ENCODE results near the gene PHKB. TPM values are rescaled to one million over a fixed set of nuclear protein-coding genes. Genes with fewer than 3 reads are reported as not detected.

The PHKB gene
- total and polyA plus RNA-seq, 2 donors (not counting 1 experiment from before 2014, with no cell fraction given): 50.4 to 223 TPM

DNA sequence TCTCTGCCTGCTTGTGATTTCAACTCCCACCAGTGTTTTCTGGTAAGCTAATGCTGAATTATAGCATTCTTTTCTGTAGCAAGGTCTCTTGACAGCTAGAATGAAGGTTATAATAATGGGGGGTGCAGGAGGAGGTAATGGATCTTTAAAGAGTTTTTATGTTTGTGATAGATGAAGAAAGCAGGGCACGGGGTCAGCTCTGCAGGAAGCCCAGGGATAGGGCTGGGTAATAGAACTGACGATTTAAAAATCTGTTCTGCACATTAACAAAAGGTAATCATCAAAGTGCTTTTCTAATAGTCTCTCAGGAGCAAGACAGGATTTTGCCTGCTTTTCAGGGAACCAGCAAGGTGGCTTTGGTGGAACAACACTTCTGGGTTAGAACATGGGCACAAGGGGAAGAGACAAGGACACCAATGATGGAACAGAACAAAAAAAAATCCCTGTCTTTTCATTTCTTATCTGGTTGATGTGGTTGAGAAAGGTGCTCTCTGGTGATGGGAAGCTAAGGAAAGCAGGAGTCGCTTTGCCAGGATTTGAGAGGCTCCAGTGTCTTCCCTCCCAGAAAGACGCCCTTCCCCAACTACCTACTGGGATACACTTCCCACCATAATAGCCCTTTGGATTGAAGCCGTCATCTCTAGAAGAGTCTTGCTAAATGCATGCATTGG is 263.1 kb downstream of the PHKB start:
- Mint-ChIP-seq H3K27me3 (peaks cover 4% of the 10 kb centered on the region), H3K4me1 (peaks cover 17% of the 10 kb centered on the region), H3K4me3 (no peak overlapping the region), H3K27ac (no peak overlapping the region), H3K9me3 (ENCODE audit: insufficient read depth) (no peaks in the 10 kb centered on the region)
- no peaks in the 10 kb centered on the region for H4K20me1 ChIP-seq (ENCODE audit: control insufficient read depth, insufficient read depth, low read length, poor library complexity, severe bottlenecking)
- DNase-seq: no peak
- POLR2A ChIA-PET: no interaction called here
- no peaks in the 10 kb centered on the region for H3K36me3 ChIP-seq (replicated peaks in 1 of 2; ENCODE audit: control extremely low read depth in 1 of 2, control insufficient read depth in 1 of 2, extremely low read depth in 1 of 2, insufficient read depth in 2 of 2, low read length in 1 of 2)
- no peaks in the 10 kb centered on the region for H3K79me2 ChIP-seq (ENCODE audit: control insufficient read depth, insufficient read depth, low read length)
- H2AFZ ChIP-seq (ENCODE audit: insufficient read depth, low read depth, low read length, poor library complexity, severe bottlenecking): no peak overlapping the region
- no peak overlapping the region for H3K4me3 ChIP-seq (ENCODE audit: control extremely low read depth in 1 of 5, extremely low read depth in 1 of 5, insufficient read depth in 1 of 5, low read depth in 2 of 5, low read length in 4 of 5)
- peaks cover 12 to 14% of the 10 kb centered on the region in 2 donors for H3K4me1 ChIP-seq (ENCODE audit: control insufficient read depth in 2 of 2, insufficient read depth in 2 of 2, low read length in 2 of 2)
- H3K27ac ChIP-seq (ENCODE audit: low read length in 2 of 2): no peak overlapping the region
- no peak for ATAC-seq (ENCODE audit: low read depth)
- 93% methylated on average over 2 of the region's 5 CpGs for WGBS (ENCODE audit: insufficient coverage)
- H3K9me3 ChIP-seq (ENCODE audit: control extremely low read depth in 1 of 3, control insufficient read depth in 2 of 3, insufficient read depth in 1 of 3, low read length in 2 of 3): no peaks in the 10 kb centered on the region
- no peak overlapping the region for H3K9ac ChIP-seq (ENCODE audit: low read length)
- TF ChIP-seq EZH2 (IDR thresholded peaks at IDR 0.05; ENCODE audit: borderline replicate concordance, insufficient read depth, low read depth, low read length, poor library complexity, severe bottlenecking): no peak
- TF ChIP-seq CTCF (IDR thresholded peaks at IDR 0.05): no peak
- CTCF ChIA-PET: no interaction called here
- no peaks in the 10 kb centered on the region for H3K27me3 ChIP-seq (replicated peaks in 1 of 4; ENCODE audit: control extremely low read depth in 1 of 4, control insufficient read depth in 3 of 4, insufficient read depth in 4 of 4, low read length in 3 of 4)
- H3K4me2 ChIP-seq (replicated peaks; ENCODE audit: low read depth, low read length, poor library complexity, severe bottlenecking): no peak overlapping the region
- intact Hi-C loops (cut with micrococcal nuclease): no loop called here

DNA sequence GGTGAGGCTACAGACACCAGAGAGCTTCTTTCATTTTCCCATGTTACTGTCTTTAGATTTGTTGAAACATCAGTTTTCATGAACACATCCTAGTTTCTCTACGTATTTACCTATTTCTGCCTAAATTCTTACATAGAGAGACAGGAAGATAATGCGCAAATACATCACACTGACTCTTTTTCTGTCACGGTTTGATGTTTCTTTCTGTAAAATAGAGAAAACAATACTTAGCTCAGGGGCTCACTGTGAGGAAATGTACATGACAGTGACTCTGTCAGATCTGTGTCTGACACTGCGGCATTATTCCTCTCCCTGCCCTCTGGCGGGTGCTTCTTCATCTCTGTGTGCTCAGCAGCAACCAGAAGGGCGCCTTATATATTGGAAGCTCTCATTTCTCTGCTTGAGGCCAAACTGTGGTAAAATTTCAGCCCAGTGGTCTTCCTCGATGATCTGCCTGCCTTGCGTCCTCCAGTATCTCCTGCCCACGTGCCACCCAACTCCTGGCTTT is 264.1 kb downstream of the PHKB start:
- 91% methylated on average over 6 of the region's 9 CpGs for WGBS (ENCODE audit: insufficient coverage)
- Histone ChIP-seq H3K9me3 (ENCODE audit: control extremely low read depth in 1 of 3, control insufficient read depth in 2 of 3, insufficient read depth in 1 of 3, low read length in 2 of 3) (peaks cover 0 to 2% (median 0%) of the 10 kb centered on the region in 3 donors), H3K27ac (ENCODE audit: low read length in 2 of 2) (no peak overlapping the region), H3K4me2 (replicated peaks; ENCODE audit: low read depth, low read length, poor library complexity, severe bottlenecking) (no peak overlapping the region), H3K4me3 (ENCODE audit: control extremely low read depth in 1 of 5, extremely low read depth in 1 of 5, insufficient read depth in 1 of 5, low read depth in 2 of 5, low read length in 4 of 5) (no peak overlapping the region), H3K36me3 (replicated peaks in 1 of 2; ENCODE audit: control extremely low read depth in 1 of 2, control insufficient read depth in 1 of 2, extremely low read depth in 1 of 2, insufficient read depth in 2 of 2, low read length in 1 of 2) (no peaks in the 10 kb centered on the region), H4K20me1 (ENCODE audit: control insufficient read depth, insufficient read depth, low read length, poor library complexity, severe bottlenecking) (no peaks in the 10 kb centered on the region), H3K9ac (ENCODE audit: low read length) (no peak overlapping the region), H3K79me2 (ENCODE audit: control insufficient read depth, insufficient read depth, low read length) (no peaks in the 10 kb centered on the region), H3K4me1 (ENCODE audit: control insufficient read depth in 2 of 2, insufficient read depth in 2 of 2, low read length in 2 of 2) (peaks cover 12 to 14% of the 10 kb centered on the region in 2 donors), H3K27me3 (replicated peaks in 1 of 4; ENCODE audit: control extremely low read depth in 1 of 4, control insufficient read depth in 3 of 4, insufficient read depth in 4 of 4, low read length in 3 of 4) (no peaks in the 10 kb centered on the region), H2AFZ (ENCODE audit: insufficient read depth, low read depth, low read length, poor library complexity, severe bottlenecking) (no peak overlapping the region)
- no peak overlapping the region for H3K4me3 Mint-ChIP-seq
- peaks cover 4% of the 10 kb centered on the region for H3K27me3 Mint-ChIP-seq
- ATAC-seq (ENCODE audit: low read depth): no peak
- intact Hi-C loops (cut with micrococcal nuclease): no loop called here
- H3K9me3 Mint-ChIP-seq (ENCODE audit: insufficient read depth): no peaks in the 10 kb centered on the region
- POLR2A ChIA-PET: no interaction called here
- H3K4me1 Mint-ChIP-seq: peaks cover 17% of the 10 kb centered on the region
- no peak for DNase-seq
- CTCF ChIA-PET: no interaction called here
- H3K27ac Mint-ChIP-seq: no peak overlapping the region
- TF ChIP-seq CTCF (IDR thresholded peaks at IDR 0.05) (no peak), EZH2 (IDR thresholded peaks at IDR 0.05; ENCODE audit: borderline replicate concordance, insufficient read depth, low read depth, low read length, poor library complexity, severe bottlenecking) (no peak)

All from B cell (primary cell).